ENCODE data around the gene DCBLD2.

- TF ChIP-seq CTCF (IDR thresholded peaks at IDR 0.05; ENCODE audit: low read depth, low read length) (no peak), EZH2phosphoT487 (IDR thresholded peaks at IDR 0.05; ENCODE audit: low read depth) (no peak)
Observed at GRCh38 chr3:98807011-98807410, 94.5 kb downstream of the DCBLD2 start.

Data from OCI-LY3 (cell line).